ENCODE data around the gene ACACB.

DNA sequence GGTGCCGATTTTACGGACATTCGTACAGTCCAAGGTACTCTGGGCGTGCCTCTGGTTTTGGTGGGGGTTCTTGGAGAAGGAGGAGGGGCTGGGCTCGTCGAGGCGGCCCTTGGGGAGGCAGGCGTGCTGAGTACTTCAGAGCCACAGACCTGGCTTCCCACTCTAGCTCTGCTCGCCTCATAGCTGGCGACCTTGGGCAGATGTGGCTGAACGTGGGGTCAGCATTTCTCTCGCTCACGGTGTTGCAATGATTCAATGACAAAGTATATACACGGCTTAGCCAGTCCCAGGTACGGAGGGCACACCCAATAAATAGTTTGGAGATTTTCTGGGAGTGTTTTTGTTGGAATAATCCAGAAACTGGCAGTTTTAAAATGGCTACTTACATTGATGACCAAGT lies 117.6 kb downstream of the ACACB start:
- no peak for TF ChIP-seq POLR2A (IDR thresholded peaks at IDR 0.05; ENCODE audit: low read depth, low read length)
- no peak for TF ChIP-seq POLR2AphosphoS5 (IDR thresholded peaks at IDR 0.05; ENCODE audit: low read depth, low read length)
- TF ChIP-seq TAF1 (IDR thresholded peaks at IDR 0.05; ENCODE audit: low read depth, low read length) = no peak
